NCI-H2081 treated with DMSO at 0.1 percent for 48 hours (cell line): ENCODE results near the gene KRT6A.
"Not testable (repeated sequence)": the region's sequence is repeated elsewhere in the genome, so short reads cannot be mapped to it uniquely, and the experiment has no call there.

Experiments
- DNase-seq: peaks from one replicate; lab custom pipeline; 2025; lab: John Stamatoyannopoulos, UW

KRT6A gene

DNA sequence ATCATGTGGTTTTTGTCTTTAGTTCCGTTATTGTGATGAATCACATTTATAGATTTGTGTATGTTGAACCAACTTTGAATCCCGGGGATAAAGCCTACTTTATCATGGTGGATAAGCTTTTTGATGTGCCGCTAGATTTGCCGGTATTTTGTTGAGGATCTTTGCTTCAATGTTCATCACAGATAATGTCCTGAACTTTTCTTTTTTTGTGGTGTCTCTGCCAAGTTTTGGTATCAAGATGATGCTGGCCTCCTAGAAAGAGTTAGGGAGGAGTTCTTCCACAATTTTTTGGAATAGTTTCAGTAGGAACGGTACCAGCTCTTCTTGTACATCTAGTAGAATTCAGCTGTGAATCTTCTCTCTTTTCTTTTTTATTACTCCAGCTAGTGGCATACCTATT lies 34.2 kb downstream of the KRT6A start:
- no peak for DNase-seq

GRCh38 chr12:52455821-52456220 lies 37.2 kb downstream of the KRT6A start:
- DNase-seq: no peak

DNA sequence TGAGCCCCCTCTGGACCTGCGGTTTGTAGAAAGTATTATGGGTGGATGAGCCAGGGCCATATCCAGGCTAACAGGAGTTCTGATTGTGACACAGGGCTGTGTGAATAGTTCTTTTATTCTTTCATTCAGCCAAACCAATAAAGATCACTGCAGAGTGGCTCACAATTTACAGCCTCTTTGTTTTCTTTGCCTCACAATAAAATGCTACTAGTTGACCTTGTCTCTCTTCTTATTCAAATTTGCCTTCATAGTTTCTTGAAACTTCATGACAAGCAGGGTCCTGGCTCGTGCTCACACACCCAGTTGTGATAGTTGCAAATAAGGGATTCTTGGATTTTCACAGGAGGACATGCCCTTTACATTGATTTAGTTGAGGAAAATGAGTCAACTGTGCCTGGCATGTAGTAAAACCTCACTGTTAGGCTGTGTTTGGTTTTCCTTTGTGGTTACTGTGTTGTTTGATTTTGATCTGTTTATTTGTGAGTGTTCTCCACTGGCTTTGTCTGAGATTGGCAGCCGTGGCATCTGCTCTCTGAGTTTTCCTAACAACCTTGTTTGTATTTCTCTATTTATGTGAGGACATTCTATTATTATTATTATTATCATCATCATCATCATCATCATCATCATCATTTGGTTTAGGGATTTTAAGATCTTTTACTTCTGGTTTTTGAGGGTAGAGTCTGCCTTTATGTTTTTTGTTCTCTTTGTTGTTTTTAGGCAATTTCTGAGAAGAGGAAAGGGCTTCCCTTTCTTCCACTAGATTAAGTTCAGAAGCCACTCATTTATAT lies 38.5 kb downstream of the KRT6A start:
- no peak for DNase-seq

DNA sequence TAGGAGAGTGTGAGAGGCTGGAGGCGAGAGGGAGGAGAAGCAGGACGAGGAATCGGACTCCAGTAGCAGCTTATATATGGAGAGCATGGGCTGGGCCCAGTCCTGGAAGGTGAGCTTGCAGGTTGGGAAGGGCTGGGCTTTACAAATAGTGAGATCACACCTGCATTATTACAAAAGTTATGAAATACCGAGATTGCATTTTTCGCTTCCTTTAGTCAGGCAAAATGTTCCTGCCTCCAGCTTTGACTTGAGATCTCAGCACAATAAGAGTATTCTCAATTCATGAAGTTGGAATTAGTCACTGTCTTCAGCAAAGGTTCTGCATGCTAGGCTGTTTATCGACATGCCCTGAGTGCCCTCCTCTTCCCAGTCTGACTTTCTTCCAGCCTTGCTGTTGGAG lies 41.0 kb downstream of the KRT6A start, which contains the start of gene KRT6B:
KRT6B (minus strand) TSS at position 46 of the 400 bp plus-strand sequence. CDS start 68 bp downstream, outside the sequence.
- no peak for DNase-seq

DNA sequence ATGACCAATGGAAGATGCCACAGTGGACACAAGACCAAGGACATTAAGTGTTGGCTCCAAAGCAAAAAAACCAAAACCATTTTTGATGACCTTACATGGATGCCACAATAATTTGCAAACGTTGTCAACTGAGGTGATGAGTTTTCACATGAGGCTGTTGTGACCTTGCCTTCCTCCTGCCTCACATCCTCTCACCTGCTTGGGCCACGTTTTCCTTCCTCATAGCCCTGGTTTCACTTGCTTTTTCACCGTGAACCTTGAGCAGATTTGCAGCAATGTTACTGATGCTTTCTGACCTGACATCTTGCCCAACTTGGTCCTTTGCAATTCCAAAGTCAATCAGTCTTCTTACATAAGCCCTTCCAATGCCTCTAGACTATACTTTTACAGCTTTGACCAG lies 44.8 kb downstream of the KRT6A start:
- no peak for DNase-seq

- not testable (repeated sequence) for DNase-seq
Observed at GRCh38 chr12:52447196-52447595, 45.9 kb downstream of the KRT6A start.

GRCh38 chr12:52446367-52447045 lies 46.6 kb downstream of the KRT6A start:
- no peak for DNase-seq

DNA sequence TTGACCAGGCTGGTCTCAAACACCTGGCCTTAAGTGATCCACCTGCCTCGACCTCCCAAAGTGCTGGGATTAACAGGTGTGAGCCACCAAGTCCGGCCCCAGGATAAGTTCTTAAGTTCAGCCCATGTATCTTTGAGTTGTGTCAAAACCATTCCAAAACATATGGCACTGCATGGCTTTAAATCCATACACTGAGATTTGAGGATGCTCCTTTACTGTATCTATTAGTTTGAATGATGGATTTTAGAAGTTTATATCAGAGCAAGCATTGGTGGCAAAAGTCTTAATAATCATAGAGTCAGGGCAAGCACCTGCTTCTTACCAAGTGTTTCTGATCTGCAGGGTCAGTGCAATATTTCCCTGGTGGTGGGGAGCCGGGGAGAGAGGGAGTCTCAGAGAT lies 47.2 kb downstream of the KRT6A start:
- no peak for DNase-seq

- DNase-seq: no peak
Observed at GRCh38 chr12:52444647-52445595, 48.1 kb downstream of the KRT6A start.

- DNase-seq: no peak
Observed at GRCh38 chr12:52443966-52444365, 49.1 kb downstream of the KRT6A start.

GRCh38 chr12:52442600-52443061 lies 50.4 kb downstream of the KRT6A start:
- DNase-seq: no peak

GRCh38 chr12:52441320-52441911 lies 51.6 kb downstream of the KRT6A start:
- no peak for DNase-seq

DNA sequence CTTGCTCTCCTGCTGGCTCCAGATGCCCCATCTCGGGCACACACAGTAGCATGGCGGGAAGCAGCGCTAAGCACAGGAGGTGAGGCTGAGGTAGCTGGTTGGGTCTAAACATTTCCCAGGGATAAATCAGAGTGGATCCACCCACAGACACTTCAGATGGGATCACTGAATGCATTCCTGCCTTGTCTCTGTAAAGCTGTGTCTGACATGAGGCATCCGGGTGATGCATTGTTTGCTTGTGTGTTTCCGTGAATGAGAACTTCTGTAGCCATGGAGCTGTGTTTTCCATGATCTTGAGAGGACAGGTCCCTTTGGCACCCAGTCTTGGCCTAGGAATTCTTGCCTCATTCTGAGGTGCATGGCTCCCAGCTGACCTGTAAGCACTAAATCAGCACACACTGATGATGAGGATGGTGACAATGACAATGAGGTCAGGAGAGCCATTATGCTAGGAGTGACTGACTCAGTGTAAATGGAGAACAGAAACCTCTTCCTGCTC lies 52.2 kb downstream of the KRT6A start:
- no peak for DNase-seq

DNA sequence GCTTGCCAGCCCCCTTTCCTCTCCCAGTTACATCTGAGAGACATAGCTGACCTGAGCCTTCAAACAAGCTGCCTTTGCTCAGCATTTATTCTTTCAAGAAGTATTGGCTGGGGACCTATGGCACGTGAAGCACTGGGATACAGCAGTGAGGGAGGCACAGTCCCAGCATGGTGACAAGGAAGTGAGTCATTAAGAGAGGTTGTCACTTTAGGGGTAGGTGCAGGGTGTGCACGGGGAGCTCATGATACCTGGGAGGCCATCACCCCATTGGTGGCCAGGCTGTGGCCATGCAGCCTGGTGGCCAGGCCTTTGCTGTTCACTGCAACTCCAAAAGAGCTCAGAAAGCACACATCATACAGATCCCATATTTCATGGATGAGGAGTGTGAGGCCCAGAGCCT lies 53.2 kb downstream of the KRT6A start:
- no peak for DNase-seq

DNA sequence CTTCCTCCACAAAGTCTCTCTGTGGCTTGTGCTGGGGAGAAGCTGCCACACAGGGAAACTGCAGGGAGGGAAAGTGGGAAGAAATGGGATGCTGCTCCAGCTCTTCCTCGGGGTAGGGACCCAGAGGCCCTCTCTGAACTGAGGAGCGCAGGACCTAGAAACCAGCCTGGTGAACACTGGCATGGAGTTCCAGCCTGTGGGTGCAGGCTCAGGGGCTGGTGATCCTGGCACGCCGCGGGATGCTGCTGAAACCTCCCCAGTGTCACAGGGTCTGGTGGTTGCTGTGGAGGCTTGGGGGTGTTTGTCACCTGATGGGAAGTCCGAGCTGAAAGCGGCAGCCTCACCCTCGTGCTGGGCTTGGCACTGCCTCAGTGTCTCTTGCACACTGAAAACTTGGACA lies 53.6 kb downstream of the KRT6A start:
- no peak for DNase-seq

GRCh38 chr12:52438305-52439301 lies 54.5 kb downstream of the KRT6A start:
- no peak for DNase-seq

GRCh38 chr12:52437508-52437907 lies 55.5 kb downstream of the KRT6A start:
- no peak for DNase-seq
